K562 (cell line): ENCODE measurements around the gene LIMCH1. TPM values are rescaled to one million over a fixed set of nuclear protein-coding genes. Genes with fewer than 3 reads are reported as not detected.

Experiments
- ATAC-seq: fragments of 200-7000 bp; cut with Tn5 transposase; 3 replicates; pipeline ENCODE4 v1.9.1; 2020; ENCODE audit warnings: moderate library complexity
- BruUV-seq: library from RNA; stranded (reverse); fragments of 400-500 nt; replicated peaks from 2 replicates; lab custom pipeline; 2021; lab: Mats Ljungman, UMichigan
- CTCF ChIA-PET: fragments of 300-600 bp; formaldehyde crosslinking; extraction: SDS; loops from one replicate; lab custom pipeline; 2021; ENCODE audit warnings: low intra/inter-chr PET ratio; lab: Yijun Ruan, JAX
- POLR2A ChIA-PET: fragments of 300-600, 350-650 bp; sonication (Branson Sonifier 250); formaldehyde crosslinking; extraction: SDS; loops from one replicate; lab custom pipeline; 2021; ENCODE audit warnings: antibody characterized with exemption, inconsistent platforms; lab: Yijun Ruan, JAX
- DNase-seq, 4 experiments: peaks; one replicate each; pipeline versions ENCODE4 v3.0.0 to v3.0.0-alpha.2; 2011 to 2018; ENCODE audit warnings: low spot score in 3 of 4, mixed read lengths in 3 of 4; ENCODE audit errors: extremely low read depth in 1 of 4
- FAIRE-seq: peaks from 2 replicates; lab custom pipeline; 2011; peaks lifted over from hg19 to GRCh38; lab: Jason Lieb, UNC
- H2AFZ ChIP-seq: 2 replicates; pipeline ENCODE4 v1.6.0; 2011; ENCODE audit warnings: low read depth, low read length, control low read depth, inconsistent platforms
- H3K27ac ChIP-seq: fragments of 200-600 bp; 3 replicates; pipeline ENCODE4 v1.8.0; 2011; ENCODE audit warnings: low read depth, mild to moderate bottlenecking, control low read depth, inconsistent platforms, low read length, moderate library complexity, mixed read lengths; ENCODE audit errors: extremely low read depth
- H3K27me3 ChIP-seq, 2 experiments: fragments of 300-600 bp in 1 of 2; 2 replicates in 1 of 2; 3 replicates in 1 of 2; pipeline versions ENCODE4 v1.6.0 to v1.8.0; 2011; ENCODE audit warnings: inconsistent platforms in 2 of 2, low read length in 2 of 2, mild to moderate bottlenecking in 1 of 2, mixed read lengths in 1 of 2, moderate library complexity in 1 of 2; ENCODE audit not compliant: control insufficient read depth in 2 of 2, insufficient read depth in 2 of 2
- H3K36me3 ChIP-seq: fragments of 300-600 bp; 3 replicates; pipeline ENCODE4 v1.8.0; 2011; ENCODE audit warnings: mild to moderate bottlenecking, low read length, inconsistent platforms; ENCODE audit not compliant: control insufficient read depth, insufficient read depth
- H3K4me1 ChIP-seq, 2 experiments: fragments of 200-600 bp in 1 of 2; replicated peaks in 1 of 2; 2 replicates in 1 of 2; 3 replicates in 1 of 2; pipeline versions ENCODE4 v1.5.1 to v1.8.0; 2011; ENCODE audit warnings: inconsistent platforms in 2 of 2, low read length in 2 of 2, mild to moderate bottlenecking in 1 of 2, mixed read lengths in 1 of 2, moderate library complexity in 1 of 2; ENCODE audit not compliant: control insufficient read depth in 2 of 2, insufficient read depth in 2 of 2
- H3K4me2 ChIP-seq: 2 replicates; pipeline ENCODE4 v1.6.1; 2011; ENCODE audit warnings: low read length, control low read depth, inconsistent platforms, mixed read lengths; ENCODE audit not compliant: insufficient read depth
- H3K4me3 ChIP-seq: fragments of 200-600 bp; sonication (generic), shearing (Covaris generic); 2 replicates; pipeline ENCODE4 v1.5.1; 2016; ENCODE audit warnings: control low read depth, inconsistent platforms
- H3K79me2 ChIP-seq: fragments of 200-600 bp; 3 replicates; pipeline ENCODE4 v1.8.0; 2011; ENCODE audit warnings: low read length, inconsistent platforms; ENCODE audit not compliant: control insufficient read depth, insufficient read depth
- H3K9ac ChIP-seq, 2 experiments: 2 replicates each; pipeline versions ENCODE4 v1.6.0 to v1.6.1; 2011; ENCODE audit warnings: low read depth in 2 of 2, low read length in 2 of 2, control low read depth in 1 of 2, inconsistent platforms in 1 of 2, mild to moderate bottlenecking in 1 of 2, mixed read lengths in 1 of 2; ENCODE audit not compliant: insufficient read depth in 1 of 2
- H3K9me1 ChIP-seq: one replicate; pipeline ENCODE4 v1.6.0; 2011; ENCODE audit warnings: inconsistent platforms, mild to moderate bottlenecking, low read length, moderate library complexity; ENCODE audit not compliant: control insufficient read depth, insufficient read depth
- H3K9me3 ChIP-seq: replicated peaks from 2 replicates; pipeline ENCODE4 v1.5.1; 2011; ENCODE audit warnings: low read depth, low read length, inconsistent platforms; ENCODE audit not compliant: control insufficient read depth, insufficient read depth
- H4K20me1 ChIP-seq: replicated peaks from 2 replicates; pipeline ENCODE4 v1.6.1; 2011; ENCODE audit warnings: low read length, inconsistent platforms, mixed read lengths; ENCODE audit not compliant: control insufficient read depth, insufficient read depth
- EP400 ChIP-seq: fragments of 450-650 bp; IDR thresholded peaks from 2 replicates; pipeline ENCODE4 v1.6.1; 2017; ENCODE audit warnings: antibody characterized with exemption, mild to moderate bottlenecking, moderate library complexity
- HNRNPL ChIP-seq: fragments of 200-400 bp; formaldehyde crosslinking; IDR thresholded peaks from 2 replicates; pipeline ENCODE4 v1.6.1; 2017; ENCODE audit warnings: low read depth, mild to moderate bottlenecking, low read length
- KLF16 ChIP-seq: IDR thresholded peaks from 2 replicates; pipeline ENCODE4 v1.6.1; 2016; ENCODE audit warnings: antibody characterized with exemption
- NR2F6 ChIP-seq: fragments of 450-650 bp; formaldehyde crosslinking; IDR thresholded peaks from 2 replicates; pipeline ENCODE4 v1.4.0; 2020; ENCODE audit warnings: mild to moderate bottlenecking
- NR3C1 ChIP-seq: sonication (generic); formaldehyde crosslinking; IDR thresholded peaks from 2 replicates; pipeline ENCODE4 v1.8.1; 2022; ENCODE audit warnings: missing genetic modification reagents
- SREBF2 ChIP-seq: sonication (generic); formaldehyde crosslinking; IDR thresholded peaks from 2 replicates; pipeline ENCODE4 v1.4.0; 2020; ENCODE audit warnings: mild to moderate bottlenecking, missing genetic modification reagents
- SRF ChIP-seq, 2 experiments: fragments of 250-450, 450-650 bp in 1 of 2; sonication (Bioruptor Pico) in 1 of 2; sonication (generic) in 1 of 2; formaldehyde crosslinking; IDR thresholded peaks; 2 replicates each; pipeline versions ENCODE4 v1.5.0 to v1.5.1; 2020 to 2022; ENCODE audit warnings: mild to moderate bottlenecking in 1 of 2, missing genetic modification reagents in 1 of 2
- TCF3 ChIP-seq: sonication (generic); formaldehyde crosslinking; IDR thresholded peaks from 2 replicates; pipeline ENCODE4 v1.4.0; 2020; ENCODE audit warnings: mild to moderate bottlenecking, missing genetic modification reagents
- TCF7L2 ChIP-seq: fragments of 150-350 bp; IDR thresholded peaks from 2 replicates; pipeline ENCODE4 v1.6.1; 2016; ENCODE audit warnings: low read depth, mild to moderate bottlenecking, low read length, moderate library complexity
- WGBS: fragments of 100-300 bp; shearing (Covaris generic); methylation state at CpG from one replicate; pipeline ENCODE4 v1.1.6; 2016; ENCODE audit warnings: low coverage, mixed read lengths; ENCODE audit not compliant: insufficient coverage; ENCODE audit errors: missing lambda C conversion rate; 5-methylcytosine and 5-hydroxymethylcytosine counted together
- in situ Hi-C: fragments of 300-500 bp; cut with MboI; formaldehyde crosslinking; loops from 4 replicates; pipeline ENCODE4 v1.15.0; 2018; ENCODE audit warnings: inconsistent platforms, mixed read lengths
- intact Hi-C: fragments of 100-400 bp; cut with micrococcal nuclease; formaldehyde crosslinking; loops from 2 replicates; pipeline ENCODE4 v1.14.2; 2022
- polyA plus RNA-seq, 8 experiments: library from polyadenylated mRNA; depleted of rRNA in 4 of 8; stranded (reverse) in 5 of 8; unstranded in 3 of 8; fragments of >200 nt; fragmentation: Nextera tagmentation in 2 of 8; fragmentation: Illumina TruSeq in 1 of 8; extraction: Ambion mirVana in 2 of 8; extraction: Trizol in 1 of 8; gene quantifications; 2 replicates each; pipeline versions ENCODE4 v1.2.1 to v1.2.3, GENCODE V29; 2011 to 2014; ENCODE audit warnings: inconsistent platforms in 1 of 8, missing spikeins in 1 of 8
- total RNA-seq, 7 experiments: library from RNA; depleted of rRNA in 6 of 7; stranded (reverse); fragments of >200 nt in 6 of 7; fragmentation: Illumina TruSeq in 2 of 7; extraction: Trizol in 2 of 7; gene quantifications; 2 replicates each; pipeline versions ENCODE4 v1.2.1 to v1.2.3, GENCODE V29; 2011 to 2021; ENCODE audit warnings: low replicate concordance in 1 of 7
- TF ChIP-seq, protein P1 (sequence below): fragments of 450-650 bp; IDR thresholded peaks from 2 replicates; pipeline ENCODE4 v1.6.1; 2018; ENCODE audit warnings: mild to moderate bottlenecking, low read depth; ENCODE audit not compliant: partially characterized antibody
- TF ChIP-seq, protein P2 (sequence below): sonication (generic); formaldehyde crosslinking; IDR thresholded peaks from 2 replicates; pipeline ENCODE4 v1.8.0; 2022; ENCODE audit warnings: missing genetic modification reagents, mild to moderate bottlenecking, borderline replicate concordance
- TF ChIP-seq, protein P3 (sequence below): IDR thresholded peaks from 2 replicates; pipeline ENCODE4 v1.6.1; 2014; ENCODE audit warnings: antibody characterized with exemption

Gene LIMCH1
- total and polyA plus RNA-seq, 9 of the 15 experiments (the other 6 are each of a cell fraction or from before 2014, with no cell fraction given) = 0.35 TPM; not detected in 8

DNA sequence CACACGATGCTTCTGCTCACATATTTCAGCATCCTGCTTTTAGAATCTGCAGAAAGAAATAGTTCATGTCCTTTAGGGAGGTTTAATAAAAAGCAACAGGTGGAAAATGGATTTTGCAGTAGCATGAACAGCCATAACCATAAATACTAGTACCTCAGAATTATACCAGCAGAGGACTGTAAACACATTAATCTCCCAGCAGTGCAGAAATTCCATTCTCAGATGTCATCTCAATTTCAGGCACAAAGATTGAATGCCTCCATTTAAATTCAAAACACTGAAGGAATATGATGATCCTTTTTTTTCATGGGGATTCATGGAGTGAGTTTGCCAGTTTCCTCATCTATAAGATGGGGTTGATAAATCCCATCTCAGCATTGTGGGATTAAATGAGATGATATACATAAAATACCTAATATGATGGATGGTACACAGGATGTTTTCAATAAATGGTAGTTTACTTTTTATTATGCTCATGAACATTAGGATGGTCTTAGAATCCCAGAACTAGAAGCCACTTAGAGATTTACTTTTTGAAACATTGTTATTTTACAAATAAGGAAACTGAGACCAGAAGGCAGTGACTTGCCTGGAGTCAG, 566 bp upstream of the LIMCH1 start:
- H3K9ac ChIP-seq = no peak overlapping the region
- no peaks in the 10 kb centered on the region for H4K20me1 ChIP-seq
- CTCF ChIA-PET = no interaction called here
- H3K36me3 ChIP-seq = no peaks in the 10 kb centered on the region
- no peak overlapping the region for H3K4me2 ChIP-seq
- FAIRE-seq (no peak), DNase-seq (no peak)
- no peak overlapping the region for H2AFZ ChIP-seq
- WGBS = 0% methylated on average over 1 of the region's 1 CpG
- H3K27me3 ChIP-seq = peaks cover 0 to 6% of the 10 kb centered on the region in 2 experiments; a peak in 3 of 5 replicates
- H3K79me2 ChIP-seq = no peaks in the 10 kb centered on the region
- intact Hi-C loops = no loop called here
- H3K9me3 ChIP-seq = no peaks in the 10 kb centered on the region
- H3K4me3 ChIP-seq = no peak overlapping the region
- no peaks in the 10 kb centered on the region for H3K4me1 ChIP-seq
- no TSS peak for BruUV-seq
- H3K27ac ChIP-seq = no peak overlapping the region
- POLR2A ChIA-PET = no interaction called here
- TF ChIP-seq TCF7L2 (no peak), NR3C1 (CRISPR knock-in tag) (no peak)
- TF ChIP-seq, all 486 proteins: peak for 0
- no peak for ATAC-seq
- no peaks in the 10 kb centered on the region for H3K9me1 ChIP-seq
- in situ Hi-C loops = no loop called here

DNA sequence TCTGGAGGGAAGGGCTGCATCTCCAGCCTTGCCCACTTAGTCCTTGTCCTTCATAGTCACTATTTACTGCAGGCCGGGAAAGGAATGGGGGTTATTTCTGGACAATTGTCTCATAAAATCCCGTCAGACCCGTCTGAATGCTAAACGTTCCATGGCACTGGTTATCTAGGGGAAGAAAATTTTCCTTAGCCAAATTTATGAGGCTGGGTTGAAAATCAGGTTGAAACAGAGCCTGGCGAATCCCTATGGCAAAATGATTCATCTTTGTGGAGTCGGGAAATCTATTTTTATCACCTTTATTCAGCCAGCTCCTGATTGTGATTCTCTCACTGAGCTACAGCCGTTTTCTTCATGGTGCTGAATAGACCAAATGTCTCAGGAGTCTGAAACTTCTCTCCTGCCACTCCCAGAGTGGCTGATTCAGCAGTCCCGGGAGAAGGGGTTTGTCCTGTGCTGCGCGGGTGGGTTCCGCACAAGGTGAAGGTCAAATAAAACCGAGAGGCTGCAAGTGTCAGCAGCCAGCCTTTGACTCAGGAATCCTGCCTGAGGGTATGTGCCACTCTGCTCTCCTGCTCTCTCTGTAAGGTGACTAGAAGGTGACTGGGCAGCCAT, 1.0 kb downstream of the LIMCH1 start:
- ChIA-PET CTCF (no interaction called here), POLR2A (no interaction called here)
- no peak overlapping the region for H3K4me2 ChIP-seq
- H4K20me1 ChIP-seq = no peaks in the 10 kb centered on the region
- H3K4me1 ChIP-seq = no peaks in the 10 kb centered on the region
- no peak overlapping the region for H3K27ac ChIP-seq
- no peak for FAIRE-seq
- no peak overlapping the region for H2AFZ ChIP-seq
- no peaks in the 10 kb centered on the region for H3K9me1 ChIP-seq
- H3K9ac ChIP-seq = no peak overlapping the region
- H3K36me3 ChIP-seq = no peaks in the 10 kb centered on the region
- H3K79me2 ChIP-seq = no peaks in the 10 kb centered on the region
- no peaks in the 10 kb centered on the region for H3K9me3 ChIP-seq
- intact Hi-C loops = no loop called here
- H3K4me3 ChIP-seq = no peak overlapping the region
- in situ Hi-C loops = no loop called here
- under 1% methylated on average over 12 of the region's 12 CpGs for WGBS
- peaks cover 0 to 6% of the 10 kb centered on the region in 2 experiments; a peak in 3 of 5 replicates for H3K27me3 ChIP-seq
- DNase-seq = no peak
- BruUV-seq = no TSS peak
- no peak for ATAC-seq
- TF ChIP-seq SRF (CRISPR knock-in tag; IDR thresholded peaks at IDR 0.05) (no peak), NR2F6 (CRISPR knock-in tag) (no peak), KLF16 (no peak), EP400 (no peak), HNRNPL (no peak), TCF3 (CRISPR knock-in tag) (no peak), SREBF2 (CRISPR knock-in tag) (no peak)
- TF ChIP-seq, protein P1, sequence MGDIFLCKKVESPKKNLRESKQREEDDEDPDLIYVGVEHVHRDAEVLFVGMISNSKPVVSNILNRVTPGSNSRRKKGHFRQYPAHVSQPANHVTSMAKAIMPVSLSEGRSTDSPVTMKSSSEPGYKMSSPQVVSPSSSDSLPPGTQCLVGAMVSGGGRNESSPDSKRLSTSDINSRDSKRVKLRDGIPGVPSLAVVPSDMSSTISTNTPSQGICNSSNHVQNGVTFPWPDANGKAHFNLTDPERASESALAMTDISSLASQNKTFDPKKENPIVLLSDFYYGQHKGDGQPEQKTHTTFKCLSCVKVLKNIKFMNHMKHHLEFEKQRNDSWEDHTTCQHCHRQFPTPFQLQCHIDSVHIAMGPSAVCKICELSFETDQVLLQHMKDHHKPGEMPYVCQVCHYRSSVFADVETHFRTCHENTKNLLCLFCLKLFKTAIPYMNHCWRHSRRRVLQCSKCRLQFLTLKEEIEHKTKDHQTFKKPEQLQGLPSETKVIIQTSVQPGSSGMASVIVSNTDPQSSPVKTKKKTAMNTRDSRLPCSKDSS = no peak
- TF ChIP-seq, protein P2, sequence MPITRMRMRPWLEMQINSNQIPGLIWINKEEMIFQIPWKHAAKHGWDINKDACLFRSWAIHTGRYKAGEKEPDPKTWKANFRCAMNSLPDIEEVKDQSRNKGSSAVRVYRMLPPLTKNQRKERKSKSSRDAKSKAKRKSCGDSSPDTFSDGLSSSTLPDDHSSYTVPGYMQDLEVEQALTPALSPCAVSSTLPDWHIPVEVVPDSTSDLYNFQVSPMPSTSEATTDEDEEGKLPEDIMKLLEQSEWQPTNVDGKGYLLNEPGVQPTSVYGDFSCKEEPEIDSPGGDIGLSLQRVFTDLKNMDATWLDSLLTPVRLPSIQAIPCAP (CRISPR knock-in tag) = no peak
- TF ChIP-seq, protein P3, sequence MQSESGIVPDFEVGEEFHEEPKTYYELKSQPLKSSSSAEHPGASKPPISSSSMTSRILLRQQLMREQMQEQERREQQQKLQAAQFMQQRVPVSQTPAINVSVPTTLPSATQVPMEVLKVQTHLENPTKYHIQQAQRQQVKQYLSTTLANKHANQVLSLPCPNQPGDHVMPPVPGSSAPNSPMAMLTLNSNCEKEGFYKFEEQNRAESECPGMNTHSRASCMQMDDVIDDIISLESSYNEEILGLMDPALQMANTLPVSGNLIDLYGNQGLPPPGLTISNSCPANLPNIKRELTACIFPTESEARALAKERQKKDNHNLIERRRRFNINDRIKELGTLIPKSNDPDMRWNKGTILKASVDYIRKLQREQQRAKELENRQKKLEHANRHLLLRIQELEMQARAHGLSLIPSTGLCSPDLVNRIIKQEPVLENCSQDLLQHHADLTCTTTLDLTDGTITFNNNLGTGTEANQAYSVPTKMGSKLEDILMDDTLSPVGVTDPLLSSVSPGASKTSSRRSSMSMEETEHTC = no peak
